AML-193 (cell line): ENCODE measurements around the gene POU6F1.

Experiments
- DNase-seq, 2 experiments: peaks; one replicate each; lab custom pipeline; 2025; lab: John Stamatoyannopoulos, UW

The POU6F1 gene

DNA sequence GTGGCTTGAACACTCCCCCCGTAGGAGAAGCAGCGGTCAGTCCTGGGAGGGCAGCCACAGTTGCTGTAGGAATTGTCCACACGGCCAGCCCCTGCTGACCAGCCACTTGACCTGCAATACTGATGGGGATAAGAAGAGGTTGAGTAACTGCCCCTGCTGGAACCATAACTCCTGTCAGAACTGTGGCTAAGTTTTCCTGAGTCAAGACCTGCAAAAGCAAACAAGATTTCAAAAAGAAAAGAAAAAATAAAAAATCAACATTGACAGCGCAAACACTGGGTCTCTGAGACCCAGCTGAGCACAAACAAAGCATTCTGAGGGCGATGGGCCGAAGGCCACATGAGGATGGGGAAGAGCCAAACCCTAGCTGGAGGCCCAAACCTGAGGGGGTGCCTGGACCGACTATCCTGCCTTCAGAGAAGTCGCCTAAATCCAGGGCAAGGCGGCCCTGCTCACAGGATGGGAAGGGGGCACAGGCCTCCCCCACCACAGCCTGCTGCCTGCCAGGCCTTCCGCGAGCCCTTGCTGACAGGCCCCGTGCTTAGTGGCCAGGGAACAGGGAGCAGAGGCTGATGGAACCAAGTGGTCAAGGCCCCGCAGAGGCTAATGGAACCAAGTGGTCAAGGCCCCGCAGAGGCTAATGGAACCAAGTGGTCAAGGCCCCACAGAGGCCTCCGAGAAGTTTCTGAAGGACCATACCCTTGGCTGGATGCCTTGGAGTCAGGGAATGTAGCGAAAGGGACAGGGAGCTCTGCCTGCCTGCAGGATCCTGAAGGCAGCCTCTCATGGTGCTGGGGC lies 19.1 kb downstream of the POU6F1 start:
- DNase-seq = no peak

GRCh38 chr12:51197736-51198567 lies 19.9 kb downstream of the POU6F1 start:
- DNase-seq = no peak

GRCh38 chr12:51196547-51196946 lies 21.3 kb downstream of the POU6F1 start:
- no peak for DNase-seq

GRCh38 chr12:51195841-51196240 lies 22.0 kb downstream of the POU6F1 start:
- DNase-seq = no peak

DNA sequence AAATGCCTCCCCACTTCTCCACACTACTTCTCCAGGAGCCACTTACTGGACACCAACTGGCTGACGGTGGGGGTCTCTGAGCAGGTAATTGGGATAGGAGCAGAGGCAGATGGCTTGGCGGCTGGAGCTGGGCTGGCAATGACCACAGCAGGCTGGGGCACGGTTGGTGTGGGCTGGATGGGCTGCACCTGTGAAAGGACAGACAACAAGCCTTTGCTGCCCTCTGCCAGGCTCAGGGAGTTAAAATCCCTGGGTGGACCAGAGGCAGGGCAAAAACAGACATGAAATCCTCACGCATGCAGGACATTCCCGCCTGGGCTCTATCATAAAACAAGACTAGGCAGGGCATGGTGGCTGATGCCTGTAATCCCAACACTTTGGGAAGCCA lies 25.6 kb downstream of the POU6F1 start:
- DNase-seq = no peak

DNA sequence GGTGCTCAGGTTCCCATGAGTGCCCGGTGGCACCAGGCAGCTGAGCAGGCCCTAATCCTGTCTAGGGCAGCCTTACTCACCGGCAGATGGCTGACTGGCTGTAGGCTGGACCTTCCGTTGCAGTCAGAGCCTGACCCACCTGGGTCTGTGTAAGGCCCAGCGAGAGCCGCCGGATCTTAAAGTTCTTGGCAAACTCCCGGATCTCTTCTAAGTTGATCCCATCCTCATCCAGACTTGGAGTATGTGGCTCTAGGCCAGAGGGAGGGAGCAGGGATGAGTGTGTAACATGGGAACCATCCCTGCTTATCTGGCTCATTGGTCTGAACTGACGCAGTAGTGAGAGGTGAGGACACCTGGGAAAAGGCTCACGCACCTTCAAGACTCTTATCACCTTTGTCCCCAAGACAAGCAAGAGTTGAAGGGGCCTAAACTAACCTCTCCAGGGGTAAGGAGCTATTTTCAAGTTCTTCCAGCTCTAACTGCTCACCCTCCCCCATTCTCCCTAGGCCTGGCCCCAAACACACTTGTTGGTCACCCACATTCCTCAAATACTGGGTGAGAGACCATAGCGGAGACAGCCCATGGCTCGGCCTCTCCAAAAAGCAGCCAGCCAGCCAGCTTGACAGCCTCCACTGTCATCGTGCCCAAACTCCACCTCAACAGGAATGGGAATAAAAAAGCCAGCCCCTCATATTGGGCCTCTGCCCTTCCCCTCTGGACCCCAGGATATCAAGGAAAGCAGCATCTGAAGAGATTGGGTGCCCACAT lies 26.2 kb downstream of the POU6F1 start:
- DNase-seq = no peak

DNA sequence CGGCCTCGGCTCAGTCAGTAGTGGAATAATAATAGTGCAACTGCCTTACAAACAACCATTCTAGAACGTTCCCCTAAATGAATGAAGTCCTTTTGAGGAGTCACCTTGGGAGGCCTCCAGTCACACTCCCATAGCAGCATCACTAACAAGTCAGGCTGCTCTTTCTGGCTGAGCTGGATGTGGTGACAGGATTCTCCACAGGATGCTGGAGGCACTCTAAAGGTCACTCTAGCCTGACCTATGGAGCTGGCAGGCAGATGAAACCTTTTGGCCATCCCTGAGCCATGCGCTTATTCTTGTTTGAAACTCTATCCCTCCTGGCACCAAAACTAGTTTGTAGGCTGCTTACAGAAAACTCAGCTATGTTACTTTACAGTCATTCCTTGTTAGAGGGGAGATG lies 27.0 kb downstream of the POU6F1 start:
- DNase-seq = no peak

DNA sequence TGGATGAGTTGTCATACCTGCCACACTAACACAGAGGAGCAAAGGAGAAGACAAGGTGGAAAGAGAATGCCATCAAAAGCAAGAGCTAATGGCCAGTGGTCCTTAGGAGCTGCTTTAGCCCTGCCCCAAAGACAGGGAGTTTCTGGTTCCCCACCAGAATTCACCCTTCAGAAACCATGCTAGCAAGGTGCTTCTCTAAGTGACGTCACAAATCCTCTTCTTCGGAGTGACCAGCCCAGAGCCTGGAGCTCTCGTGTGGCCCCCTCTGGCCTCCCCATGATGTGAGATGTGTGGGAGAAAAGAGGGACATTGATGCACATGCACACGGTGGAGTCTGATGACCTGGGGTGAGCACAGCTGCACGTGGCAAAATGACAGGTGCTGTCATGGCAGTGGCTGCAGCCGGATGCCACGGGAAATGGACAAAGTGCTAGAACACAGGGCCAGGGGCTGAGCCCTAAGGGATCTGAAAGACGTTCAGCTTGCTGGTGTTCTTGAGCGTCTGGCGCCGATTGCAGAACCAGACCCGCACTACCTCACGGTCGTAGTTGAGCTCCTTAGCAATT lies 28.0 kb downstream of the POU6F1 start:
- DNase-seq = no peak

GRCh38 chr12:51188359-51189051 lies 29.4 kb downstream of the POU6F1 start:
- no peak for DNase-seq

GRCh38 chr12:51187370-51187987 lies 30.4 kb downstream of the POU6F1 start:
- no peak for DNase-seq

DNA sequence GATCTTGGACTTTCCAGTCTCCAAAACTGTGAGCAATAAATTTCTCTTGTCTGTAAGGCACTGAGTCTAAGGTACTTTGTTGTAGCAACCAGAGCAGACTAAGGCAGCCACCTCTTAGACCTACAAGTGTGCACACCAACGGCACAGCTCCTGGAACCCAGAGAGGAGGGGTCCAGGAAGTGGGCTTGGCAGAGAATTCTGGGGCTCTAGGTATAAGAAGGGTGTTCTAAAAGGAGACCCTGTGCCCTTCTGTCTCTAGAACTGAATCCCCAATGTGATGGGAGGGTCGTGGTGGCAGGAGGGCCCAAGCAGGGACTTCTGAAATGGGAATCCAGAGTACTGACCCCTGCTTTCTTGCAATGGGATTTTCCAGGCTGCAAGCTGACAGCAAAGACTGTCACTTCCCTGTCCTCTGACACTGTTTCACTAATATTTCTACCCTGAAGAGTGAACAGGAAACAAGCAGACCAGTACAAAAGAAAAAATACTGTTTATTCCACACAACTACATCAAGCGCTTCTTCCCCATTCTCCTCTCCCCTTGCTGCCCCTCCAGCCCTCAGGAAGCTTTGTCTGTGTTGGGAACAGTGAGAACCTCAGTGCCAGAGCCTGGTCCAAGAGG lies 31.3 kb downstream of the POU6F1 start:
- DNase-seq = no peak

DNA sequence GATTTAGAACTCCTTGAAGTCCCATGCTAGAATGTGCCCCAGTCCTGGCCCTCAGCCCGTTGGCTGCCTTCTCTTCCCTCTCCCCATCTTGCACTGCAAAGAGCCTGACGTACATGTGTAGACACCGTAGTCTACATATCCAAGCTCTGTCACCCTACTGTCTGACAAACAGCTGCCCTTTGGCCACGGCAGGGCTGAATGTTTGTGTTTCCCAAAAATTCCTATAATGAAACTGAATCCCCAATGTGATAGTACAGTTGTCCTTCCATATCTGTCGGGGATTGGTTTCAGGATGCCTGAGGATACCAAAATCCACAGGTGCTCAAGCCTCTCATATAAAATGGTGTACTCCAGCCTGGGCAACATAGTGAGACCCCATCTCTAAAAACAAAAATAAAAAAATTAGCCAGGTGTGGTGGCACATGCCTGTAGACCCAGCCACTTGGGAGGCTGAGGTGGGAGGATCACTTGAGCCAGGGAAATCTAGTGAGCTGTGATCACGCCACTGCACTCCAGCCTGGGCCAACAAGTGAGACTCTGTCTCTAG lies 32.6 kb downstream of the POU6F1 start:
- no peak for DNase-seq

DNA sequence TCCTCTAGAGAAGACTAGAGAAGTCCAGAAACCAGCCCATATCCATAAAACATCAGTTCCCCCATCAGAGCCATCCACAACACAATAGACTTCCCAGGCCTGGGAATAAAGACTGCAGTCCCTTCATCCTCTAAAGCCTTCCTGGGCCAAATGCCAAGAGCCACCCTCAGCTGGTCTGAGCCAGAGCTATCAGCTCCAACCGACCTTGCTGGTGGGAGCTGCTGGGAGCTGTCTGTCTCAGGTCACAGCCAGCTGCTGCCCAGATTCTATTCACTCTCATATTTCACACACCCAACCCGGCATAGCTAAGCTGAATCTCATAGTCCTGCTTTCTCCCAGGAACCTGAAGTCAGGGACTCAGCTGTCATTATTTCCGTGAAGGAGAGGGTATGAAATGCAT lies 34.0 kb downstream of the POU6F1 start:
- no peak for DNase-seq

DNA sequence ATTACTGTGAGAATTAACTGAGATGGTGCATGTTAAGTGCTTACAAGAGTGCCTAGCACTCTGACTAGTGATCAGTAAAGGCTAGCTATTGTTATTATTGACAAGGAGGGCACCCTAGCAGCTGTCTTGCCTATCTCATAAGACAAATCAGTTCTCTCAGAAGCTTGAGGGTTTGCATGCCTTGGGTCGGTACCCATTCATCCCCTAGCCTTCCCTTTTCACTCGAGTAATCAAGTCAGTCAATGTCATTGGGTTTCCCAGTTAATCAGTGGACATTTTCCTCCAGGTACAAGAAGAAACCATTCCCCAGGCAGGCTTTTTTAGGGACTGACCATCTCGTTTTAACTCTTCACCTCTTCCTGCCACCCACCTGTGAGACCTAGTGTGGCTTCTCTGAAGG lies 34.5 kb downstream of the POU6F1 start:
- no peak for DNase-seq

DNA sequence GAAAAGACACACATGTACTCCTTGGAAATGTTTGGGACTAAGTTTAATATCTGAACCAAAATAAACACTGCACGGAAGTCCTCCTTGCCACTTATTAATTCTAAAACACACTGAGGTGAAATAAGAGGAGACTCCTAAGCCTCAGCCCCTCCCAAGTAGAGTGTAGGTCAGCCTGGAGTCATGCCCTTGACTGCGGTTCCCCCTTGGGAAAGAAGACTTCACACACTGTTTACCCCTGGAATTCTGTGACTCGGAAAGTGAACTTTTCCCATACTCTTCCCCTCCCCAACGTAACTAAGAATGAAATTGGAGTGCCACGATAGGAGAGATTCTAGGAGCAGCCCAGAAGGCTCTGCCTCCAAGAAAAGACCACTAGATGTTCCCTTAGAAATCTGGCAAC lies 36.3 kb downstream of the POU6F1 start:
- DNase-seq = no peak

DNA sequence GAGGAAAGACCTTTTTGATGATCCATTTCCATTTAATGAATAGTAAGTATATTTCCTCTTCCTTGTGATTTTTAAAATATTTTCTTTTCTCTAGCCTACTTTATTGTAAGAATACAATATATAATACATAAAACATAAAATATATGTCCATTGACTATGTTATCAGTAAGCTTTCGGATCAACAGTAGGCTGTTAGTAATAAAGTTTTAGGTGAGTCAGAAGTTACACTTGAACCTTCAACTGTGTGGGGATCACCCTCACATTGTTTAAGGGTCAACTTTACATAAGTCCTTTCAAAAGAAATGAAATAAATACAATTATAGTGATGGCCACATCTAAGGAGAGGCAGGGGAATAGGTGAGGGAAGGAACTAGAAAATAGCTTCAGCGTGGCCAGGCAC lies 40.0 kb downstream of the POU6F1 start:
- no peak for DNase-seq

DNA sequence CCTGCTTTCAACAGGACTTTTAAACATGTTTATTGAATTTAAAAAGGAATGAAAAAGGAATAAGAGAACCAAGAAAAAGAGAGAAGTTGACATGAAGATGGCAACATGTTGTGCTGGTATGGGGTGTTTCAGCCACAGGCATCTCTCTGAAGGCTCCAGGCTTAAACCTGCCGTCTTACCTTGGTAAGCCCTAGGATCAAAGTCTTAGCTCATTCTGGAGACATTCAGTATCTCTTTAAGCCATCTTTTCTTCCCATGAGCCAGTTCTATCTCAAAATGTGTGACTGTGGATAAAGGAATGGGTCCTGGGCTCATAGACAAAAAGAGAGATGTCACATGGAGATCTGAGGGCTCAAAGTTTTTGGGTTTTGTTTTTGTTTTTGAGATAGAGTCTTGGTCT lies 43.4 kb downstream of the POU6F1 start:
- no peak for DNase-seq

GRCh38 chr12:51172515-51173431 lies 45.1 kb downstream of the POU6F1 start, which contains the start of gene TFCP2:
Gene TFCP2, minus strand, starts transcription at chr12:51173135. Its CDS starts 713 bp downstream, at chr12:51172422.
- peak; percentile 90 to 93 for DNase-seq

GRCh38 chr12:51171884-51172514 lies 45.9 kb downstream of the POU6F1 start:
- DNase-seq = peak in 1 of 2 experiments; percentile 10
